Activated CD8-positive, alpha-beta memory T cell treated with anti-CD3 and anti-CD28 coated beads for 4 hours (primary cell): ENCODE data around the gene PRELID1.
A peak's percentile ranks its signal among the peaks of the same experiment; 100 is the strongest.
"Not testable (repeated sequence)": the region's sequence is repeated elsewhere in the genome, so short reads cannot be mapped to it uniquely, and the experiment has no call there.

Experiments
- DNase-seq, 2 donors: peaks; one replicate each; pipeline ENCODE4 v3.0.0-alpha.2; 2020; ENCODE audit warnings: low read depth in 2 of 2

Gene PRELID1, protein sequence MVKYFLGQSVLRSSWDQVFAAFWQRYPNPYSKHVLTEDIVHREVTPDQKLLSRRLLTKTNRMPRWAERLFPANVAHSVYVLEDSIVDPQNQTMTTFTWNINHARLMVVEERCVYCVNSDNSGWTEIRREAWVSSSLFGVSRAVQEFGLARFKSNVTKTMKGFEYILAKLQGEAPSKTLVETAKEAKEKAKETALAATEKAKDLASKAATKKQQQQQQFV

DNA sequence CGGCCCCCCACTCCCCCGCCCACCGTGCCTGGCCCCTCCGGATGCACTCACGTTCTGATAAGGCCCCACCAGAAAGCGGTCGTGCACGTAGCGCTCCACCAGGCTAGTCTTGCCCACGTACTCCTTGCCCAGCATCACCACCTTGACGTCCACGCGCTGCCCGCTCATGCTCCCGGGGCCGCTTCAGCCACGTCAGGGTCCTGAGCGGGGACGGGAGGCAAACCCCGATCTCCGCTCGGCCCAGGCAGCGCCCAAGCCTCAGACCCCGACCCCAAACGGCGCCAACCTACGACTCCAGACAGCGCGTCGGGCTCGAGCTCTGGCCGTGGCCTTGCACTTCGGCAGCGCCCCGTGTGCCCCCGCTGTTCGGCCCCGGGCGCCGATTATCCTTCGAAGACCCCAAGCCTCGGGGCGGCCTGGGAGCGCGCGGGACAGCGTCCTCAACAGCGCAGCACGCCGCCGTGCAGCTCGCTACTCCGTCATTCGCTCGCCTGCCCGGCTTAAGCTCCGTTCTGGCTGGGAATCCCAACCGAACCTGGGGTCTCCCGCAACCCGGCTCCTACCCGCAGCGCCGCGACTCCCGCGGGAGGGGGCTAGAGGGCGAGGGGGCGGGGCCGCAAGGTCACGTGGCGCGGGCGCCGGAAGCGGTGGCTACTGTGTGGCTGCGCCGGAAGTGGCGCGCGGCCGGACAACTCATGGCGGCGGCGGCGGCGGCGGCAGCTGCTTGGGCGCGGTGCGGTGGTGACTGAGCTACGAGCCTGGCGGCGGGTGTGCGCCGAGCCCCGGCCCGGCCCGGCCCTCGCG, at the start of gene PRELID1, which contains the start of gene RAB24:
Gene PRELID1, plus strand, starts transcription at position 679 of the 804 bp plus-strand sequence. CDS start 187 bp downstream, outside the sequence.
Gene RAB24, minus strand, starts transcription at position 599 of the 804 bp plus-strand sequence. Its CDS starts 431 bp downstream, at position 168.
- peak; percentile 70 to 75 for DNase-seq

DNA sequence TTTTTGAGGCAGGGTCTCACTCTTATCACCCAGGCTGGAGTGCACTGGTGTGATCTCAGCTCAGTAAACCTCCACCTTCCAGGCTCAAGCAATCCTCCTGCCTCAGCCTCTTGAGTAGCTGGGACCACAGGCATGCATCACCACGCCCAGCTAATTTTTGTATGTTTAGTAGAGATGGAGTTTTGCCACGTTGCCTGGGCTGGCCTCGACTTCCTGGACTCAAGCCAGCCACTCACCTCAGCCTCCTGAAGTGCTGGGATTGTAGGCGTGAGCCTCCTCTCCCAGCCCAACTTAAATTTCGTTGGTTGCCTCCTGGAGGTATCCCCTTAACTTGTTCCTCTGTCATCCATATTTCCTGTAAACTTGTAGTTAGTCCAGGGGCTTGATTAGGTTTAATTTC, 47.3 kb upstream of the PRELID1 start:
- no peak for DNase-seq

DNA sequence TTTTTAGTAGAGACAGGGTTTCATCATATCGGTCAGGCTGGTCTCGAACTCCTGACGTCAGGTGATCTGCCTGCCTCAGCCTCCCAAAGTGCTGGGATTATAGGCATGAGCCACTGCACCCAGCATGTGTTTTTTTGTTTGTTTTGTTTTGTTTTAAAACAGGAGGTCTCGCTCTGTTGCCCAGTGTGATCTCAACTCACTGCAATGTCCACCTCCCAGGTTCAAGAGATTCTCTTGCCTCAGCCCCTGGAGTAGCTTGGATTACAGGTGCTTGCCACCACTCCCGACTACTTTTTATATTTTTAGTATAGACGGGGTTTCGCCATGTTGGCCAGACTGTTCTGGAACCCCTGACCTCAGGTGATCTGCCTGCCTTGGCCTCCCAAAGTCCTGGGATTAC, 44.9 kb upstream of the PRELID1 start:
- DNase-seq = not testable (repeated sequence)

DNA sequence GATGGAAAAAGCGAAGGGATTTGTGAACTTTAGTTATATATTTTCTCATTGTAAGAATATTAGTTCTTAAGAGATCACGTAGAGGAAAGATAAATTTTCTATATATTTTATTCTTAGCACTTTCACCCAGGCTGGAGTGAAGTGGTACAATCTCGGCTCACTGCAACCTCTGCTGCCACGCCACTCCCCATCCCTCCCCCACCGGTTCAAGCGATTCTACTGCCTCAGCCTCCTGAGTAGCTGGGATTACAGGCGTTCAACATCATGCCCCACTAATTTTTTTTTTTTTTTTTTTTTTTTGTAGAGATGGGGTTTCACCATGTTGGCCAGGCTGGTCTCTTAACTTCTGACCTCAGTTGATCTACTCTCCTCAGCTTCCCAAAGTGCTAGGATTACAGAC, 42.6 kb upstream of the PRELID1 start:
- DNase-seq = no peak

DNA sequence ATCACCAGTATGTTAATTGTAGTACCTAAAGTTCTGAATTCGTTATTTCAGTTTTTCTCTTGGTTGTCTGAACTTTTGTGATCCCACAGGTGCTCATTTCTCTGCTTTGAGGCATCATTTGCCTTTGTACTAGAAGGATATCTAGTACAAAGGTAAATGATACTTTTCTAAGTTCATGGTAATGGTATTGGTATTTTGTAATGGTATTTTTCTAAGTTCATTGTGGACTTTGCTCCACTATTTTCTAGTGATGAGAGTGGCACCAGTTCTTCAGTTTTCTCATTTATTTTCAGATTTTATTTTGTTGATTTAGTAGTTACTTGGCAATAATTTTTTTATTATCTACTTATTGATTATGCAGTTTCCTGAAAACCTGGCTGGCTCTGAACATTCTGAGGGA, 42.1 kb upstream of the PRELID1 start:
- no peak for DNase-seq

DNA sequence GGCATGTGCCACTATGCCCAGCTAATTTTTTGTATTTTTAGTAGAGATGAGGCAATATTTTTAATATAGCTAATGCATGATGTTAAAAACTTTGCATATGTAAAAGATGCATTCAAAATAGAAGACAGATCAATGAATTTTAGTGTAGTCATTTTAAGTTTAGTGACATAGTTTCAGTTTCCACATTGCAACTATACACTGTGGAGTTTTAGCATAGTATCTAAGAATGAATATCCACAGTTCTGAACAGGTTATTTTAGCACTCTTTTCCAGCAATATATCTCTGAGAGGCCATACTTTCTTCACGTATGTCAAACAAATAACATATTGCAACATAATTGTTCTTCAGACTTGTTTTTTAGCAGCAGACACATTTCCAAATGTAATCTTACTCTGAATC, 39.4 kb upstream of the PRELID1 start:
- DNase-seq = no peak

DNA sequence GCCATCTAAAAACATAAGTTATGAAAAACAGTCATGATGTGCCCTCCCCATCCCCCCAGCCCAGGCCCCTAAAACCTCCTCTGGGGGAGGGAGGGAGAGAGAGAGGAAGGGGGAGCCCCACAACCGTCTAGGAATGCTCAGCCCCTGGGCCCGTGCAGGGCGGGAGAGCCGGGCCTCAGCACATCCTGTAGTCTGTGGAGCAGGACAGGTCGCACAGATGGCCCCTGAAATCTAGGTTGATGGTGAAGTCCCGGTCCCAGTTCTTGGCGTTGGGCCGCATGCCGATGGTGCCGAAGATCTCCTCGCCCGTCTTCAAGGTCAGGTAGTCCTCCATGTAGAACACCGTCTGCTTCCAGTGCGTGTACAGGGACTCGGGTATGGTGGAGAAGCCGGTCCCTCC, 38.2 kb upstream of the PRELID1 start:
- DNase-seq = no peak

DNA sequence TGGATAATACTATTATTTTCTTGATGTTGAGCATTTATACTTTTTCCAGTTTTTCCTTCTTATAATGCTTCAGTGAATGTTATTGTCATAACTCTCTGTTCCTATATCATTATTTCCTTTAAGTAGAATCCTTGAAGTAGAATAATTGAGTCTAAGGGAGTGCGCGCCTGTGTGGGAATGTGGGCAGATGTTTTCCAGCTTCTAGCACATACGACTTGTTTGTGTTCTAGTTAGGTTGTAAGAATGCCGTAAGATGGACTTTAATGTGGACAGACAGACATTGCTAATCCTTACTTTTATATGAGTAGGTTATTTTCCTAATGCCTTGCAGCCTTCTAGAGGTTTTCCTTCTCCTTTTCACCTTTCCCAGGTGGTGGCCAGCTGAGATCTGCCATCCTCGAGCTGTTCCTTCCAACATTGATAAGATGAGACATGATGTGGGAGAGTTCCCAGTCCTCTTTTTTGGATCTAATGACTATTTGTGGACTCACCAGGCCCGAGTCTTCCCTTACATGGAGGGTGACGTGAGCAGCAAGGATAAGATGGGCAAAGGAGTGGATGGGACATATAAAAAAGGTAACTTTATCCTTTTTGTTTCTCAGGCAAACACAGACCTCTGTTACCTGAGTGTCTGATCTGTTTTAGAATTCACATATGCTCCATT, 34.2 kb upstream of the PRELID1 start:
- DNase-seq = no peak

DNA sequence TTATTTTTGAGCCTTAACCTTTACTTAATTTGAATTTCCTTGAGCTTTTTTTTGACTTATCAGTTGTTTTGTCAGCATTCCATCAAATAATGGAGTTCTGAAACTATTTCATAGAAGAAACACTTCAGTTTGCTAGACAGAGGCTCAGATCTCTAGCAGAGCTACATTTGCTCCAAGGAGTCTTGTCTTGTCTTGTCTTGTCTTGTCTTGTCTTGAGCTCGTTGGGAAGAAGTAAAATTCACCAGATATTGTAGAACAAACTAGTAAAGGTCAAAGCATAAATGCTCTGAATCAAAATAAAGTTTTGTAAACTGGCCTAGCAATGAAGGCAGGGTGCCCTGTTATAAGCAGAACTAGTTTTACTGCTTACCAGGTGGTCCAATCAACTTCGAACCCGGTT, 33.6 kb upstream of the PRELID1 start:
- no peak for DNase-seq

DNA sequence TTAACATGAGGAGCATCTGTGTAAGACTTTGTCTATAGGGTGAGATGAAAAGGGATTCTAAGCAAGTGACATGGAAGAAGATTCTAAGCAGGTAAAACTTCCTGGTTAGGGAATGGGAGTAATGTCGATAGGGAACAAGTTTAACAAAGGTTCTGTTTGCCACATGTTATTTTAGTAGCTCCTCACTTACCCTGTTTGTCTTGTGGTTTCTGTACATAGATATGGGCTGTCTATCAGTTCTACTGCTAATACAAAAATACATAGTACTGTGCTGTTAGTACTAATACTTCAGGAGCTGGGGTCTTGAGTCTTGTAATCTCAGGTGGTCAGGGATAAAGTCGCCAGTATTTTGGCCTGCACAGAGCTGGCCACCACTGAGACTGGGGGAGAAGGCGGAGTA, 32.9 kb upstream of the PRELID1 start:
- DNase-seq = no peak

DNA sequence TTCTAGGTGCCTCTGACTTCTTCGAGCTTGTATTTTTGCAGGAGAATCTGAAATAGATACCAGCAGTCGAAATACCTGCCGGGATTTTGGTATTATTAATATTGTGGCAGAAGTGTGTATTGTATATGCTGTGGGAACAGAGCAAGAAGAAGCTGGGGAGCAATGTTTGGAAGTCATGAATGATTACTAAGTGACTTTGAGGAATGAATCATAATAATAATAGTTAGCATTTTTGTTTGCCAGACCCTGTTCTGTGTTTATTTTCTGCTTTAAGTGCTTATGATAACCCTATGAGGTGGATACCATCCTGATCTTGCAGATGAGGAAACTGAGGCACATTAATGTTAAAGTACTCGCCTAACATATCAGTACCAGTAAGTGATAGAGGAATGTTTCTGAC, 32.5 kb upstream of the PRELID1 start:
- no peak for DNase-seq

DNA sequence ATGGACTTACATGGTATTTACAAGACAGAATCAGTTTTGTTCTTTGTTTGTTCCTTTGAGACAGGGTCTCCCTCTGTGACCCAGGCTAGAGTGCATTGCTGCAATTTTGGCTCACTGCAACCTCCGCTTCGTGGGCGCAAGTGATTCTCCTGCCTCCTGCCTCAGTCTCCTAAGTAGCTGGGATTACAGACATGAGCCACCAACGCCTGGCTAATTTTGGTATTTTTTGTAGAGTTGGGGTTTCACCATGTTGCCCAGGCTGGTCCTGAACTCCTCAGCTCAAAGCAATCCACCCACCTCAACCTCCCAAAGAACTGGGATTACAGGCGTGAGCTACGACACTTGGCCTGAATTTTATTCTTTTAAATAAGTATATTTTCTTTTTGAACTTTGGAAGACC, 27.7 kb upstream of the PRELID1 start:
- DNase-seq = no peak

DNA sequence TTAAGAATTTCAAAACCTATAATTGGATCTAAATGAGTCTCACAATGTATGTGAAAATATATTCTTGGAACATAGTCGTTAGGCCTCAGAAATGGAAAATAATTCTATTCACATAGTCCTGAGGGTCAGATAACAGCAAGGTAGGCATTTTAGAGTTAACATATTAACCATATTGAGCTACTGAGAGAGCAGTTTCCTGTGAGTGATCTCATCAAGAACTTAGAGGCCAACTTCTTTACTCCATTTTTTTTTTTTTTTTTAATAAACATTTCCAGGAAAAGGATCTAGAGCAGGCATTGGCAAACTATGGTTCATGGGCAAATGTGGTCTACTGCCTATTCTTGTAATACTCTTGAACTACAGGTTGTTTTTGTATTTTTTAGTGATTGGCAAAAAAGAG, 26.7 kb upstream of the PRELID1 start:
- DNase-seq = no peak

DNA sequence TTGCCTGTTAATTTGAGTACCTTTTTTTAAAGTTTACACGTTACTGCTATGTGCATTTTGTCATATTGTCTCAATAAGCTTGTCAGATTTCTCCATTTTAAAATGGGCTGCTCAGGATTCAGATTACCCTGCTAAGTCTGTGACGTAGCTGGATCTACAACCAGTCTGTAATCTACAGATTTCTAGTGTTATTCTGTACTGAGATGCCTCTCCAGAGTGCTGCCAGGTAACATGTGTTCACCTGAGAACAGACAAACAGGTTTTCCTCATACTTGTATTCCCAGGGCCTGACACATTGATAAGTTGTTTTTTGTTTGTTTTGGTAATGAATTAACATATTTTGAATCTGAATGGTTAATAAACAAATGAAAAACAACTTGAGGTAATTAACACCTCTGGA, 15.4 kb upstream of the PRELID1 start:
- DNase-seq = no peak

DNA sequence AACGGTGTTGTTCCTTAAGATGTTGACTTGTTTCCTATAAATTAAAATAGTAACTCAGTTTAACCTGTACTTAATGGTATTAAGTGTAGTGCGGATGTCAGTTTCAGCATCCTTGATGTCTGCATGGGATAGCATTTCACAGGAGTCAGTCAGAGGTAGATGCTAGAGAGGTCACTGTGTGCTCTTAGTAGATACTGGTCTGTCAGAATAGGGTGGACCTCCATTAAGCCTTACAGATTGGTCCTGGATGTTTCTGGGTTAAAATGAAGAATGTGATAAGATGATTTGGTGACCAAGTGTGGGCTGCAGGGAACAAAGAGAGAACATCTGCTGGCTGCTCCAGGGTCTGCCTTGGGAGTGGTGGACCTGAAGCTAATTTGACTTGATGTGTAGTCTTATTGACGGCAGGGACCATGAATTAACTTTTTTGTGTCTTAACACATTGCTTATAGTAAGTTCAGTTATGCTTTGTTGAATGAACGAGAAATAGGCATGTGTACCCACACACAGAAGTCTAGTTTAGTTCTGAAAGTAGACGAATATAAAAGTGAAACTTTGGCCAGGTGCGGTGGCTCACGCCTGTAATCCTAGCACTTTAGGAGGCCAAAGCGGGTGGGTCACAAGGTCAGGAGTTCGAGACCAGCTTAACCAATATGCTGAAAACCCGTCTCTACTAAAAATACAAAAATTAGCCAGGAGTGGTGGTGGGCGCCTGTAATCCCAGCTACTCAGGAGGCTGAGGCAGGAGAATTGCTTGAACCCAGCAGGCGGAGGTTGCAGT, 12.6 kb upstream of the PRELID1 start:
- DNase-seq = no peak

DNA sequence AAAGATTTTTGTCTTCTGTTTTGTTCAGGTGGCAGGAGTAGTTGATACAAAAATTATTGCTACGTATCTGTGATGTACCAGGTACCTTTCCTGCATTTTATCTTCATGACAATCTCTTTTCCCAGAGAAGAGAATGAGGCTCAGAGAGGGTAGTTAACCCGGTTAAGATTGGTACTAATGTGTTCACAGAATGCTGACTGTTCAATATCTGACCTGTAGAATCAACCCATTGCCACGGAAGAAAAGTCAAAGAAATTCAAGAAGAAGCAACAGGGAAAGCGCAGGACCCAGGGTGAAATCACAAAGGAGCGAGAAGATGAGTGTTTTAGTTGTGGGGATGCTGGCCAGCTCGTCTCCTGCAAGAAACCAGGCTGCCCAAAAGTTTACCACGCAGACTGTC, 11.9 kb upstream of the PRELID1 start:
- DNase-seq = no peak

DNA sequence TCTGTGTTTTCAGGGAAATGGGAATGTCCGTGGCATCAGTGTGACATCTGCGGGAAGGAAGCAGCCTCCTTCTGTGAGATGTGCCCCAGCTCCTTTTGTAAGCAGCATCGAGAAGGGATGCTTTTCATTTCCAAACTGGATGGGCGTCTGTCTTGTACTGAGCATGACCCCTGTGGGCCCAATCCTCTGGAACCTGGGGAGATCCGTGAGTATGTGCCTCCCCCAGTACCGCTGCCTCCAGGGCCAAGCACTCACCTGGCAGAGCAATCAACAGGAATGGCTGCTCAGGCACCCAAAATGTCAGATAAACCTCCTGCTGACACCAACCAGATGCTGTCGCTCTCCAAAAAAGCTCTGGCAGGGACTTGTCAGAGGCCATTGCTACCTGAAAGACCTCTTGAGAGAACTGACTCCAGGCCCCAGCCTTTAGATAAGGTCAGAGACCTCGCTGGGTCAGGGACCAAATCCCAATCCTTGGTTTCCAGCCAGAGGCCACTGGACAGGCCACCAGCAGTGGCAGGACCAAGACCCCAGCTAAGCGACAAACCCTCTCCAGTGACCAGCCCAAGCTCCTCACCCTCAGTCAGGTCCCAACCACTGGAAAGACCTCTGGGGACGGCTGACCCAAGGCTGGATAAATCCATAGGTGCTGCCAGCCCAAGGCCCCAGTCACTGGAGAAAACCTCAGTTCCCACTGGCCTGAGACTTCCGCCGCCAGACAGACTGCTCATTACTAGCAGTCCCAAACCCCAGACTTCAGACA, 9.6 kb upstream of the PRELID1 start:
- no peak for DNase-seq

DNA sequence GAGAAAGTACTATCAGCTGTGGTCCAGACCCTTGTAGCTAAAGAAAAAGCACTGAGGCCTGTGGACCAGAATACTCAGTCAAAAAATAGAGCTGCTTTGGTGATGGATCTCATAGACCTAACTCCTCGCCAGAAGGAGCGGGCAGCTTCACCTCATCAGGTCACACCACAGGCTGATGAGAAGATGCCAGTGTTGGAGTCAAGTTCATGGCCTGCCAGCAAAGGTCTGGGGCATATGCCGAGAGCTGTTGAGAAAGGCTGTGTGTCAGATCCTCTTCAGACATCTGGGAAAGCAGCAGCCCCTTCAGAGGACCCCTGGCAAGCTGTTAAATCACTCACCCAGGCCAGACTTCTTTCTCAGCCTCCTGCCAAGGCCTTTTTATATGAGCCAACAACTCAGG, 9.0 kb upstream of the PRELID1 start:
- no peak for DNase-seq

DNA sequence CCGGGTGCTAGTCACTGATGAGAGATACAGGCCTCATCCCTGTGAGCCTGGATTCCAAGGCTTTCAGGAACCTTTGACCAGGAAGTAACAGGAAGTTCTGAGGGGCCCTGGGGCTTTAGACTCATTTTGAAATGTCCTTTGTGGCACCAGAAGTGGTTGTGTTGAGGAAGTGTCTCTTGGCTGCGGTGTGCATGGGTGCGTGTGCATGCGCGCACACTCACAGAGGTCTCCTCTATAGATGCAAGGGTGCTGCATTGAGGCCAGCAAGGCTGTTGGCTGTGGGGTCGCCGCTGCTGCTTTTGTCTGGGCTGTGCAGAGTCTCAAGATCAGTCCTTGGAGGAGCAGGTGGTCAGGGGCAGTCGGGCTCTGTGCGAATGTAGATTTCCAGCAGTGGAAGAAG, 7.7 kb upstream of the PRELID1 start:
- no peak for DNase-seq

DNA sequence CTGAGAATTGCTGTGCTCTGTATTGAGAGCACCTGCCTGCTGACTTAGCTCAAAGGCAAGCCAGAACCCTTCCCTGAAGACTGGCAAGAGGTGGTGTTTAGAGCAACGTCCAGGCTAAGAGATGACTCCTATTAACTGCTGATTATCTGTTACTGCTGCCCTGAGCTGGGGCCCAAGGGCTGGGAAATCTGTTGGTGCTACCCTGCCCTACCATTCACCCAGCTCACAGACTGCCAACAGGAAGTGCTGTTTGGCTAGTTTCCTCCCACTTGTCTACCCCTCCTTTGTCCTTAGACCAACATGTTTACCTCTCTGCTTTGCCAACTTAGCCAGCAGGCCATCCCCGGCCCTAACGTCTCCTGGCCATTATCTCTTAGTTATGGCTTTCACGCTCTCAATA, 7.0 kb upstream of the PRELID1 start:
- DNase-seq = no peak

DNA sequence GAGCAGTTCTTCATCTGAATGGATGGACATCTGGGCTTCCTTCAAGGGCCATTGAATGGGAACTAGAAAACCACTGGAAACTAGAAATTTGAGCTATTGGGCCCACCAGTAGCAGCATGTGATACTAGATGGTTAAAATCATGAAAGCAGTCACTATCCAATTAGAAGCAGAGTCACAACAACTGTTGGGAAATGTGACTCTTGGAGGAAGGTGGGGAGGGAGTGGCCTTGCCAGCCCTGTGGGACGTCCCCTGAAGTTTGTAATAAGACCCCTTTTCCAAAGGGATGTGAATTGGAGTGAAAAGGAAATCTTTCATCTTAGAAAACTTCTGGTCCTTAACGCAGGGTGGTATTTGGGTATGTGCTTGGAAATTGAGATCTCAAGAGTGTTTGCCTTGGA, 5.7 kb upstream of the PRELID1 start:
- no peak for DNase-seq
